ENCODE results near the gene NEB.

The NEB gene

DNA sequence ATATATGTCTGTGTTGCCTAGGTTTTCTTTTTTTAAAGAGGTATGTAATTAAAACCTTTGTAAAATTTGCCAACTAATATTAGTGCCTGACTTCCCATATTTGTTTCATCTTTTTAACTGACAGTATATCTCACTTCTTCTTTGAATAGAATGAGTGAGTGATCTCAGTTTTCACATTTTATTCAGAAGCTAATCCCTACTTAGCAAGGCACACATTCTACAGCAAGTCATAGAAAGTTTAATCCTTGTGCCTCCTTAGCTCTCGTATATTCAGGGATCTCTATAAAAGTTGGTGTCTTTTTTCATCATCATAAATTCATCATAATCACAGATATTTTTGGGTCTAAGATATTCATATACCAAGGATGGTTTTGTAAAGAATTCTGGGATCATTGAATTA lies 258.0 kb downstream of the NEB start:
- Histone ChIP-seq H3K4me3 (ENCODE audit: low read depth, low read length) (no peak overlapping the region), H3K4me1 (no peaks in the 10 kb centered on the region), H3K36me3 (ENCODE audit: control insufficient read depth, insufficient read depth, low read length) (no peaks in the 10 kb centered on the region), H3K79me2 (no peaks in the 10 kb centered on the region), H2AFZ (no peak overlapping the region), H3K27me3 (ENCODE audit: control insufficient read depth, insufficient read depth, low read length) (no peaks in the 10 kb centered on the region), H3K4me2 (ENCODE audit: low read length) (no peak overlapping the region), H3K27ac (no peak overlapping the region), H3K9me3 (ENCODE audit: control insufficient read depth, low read length) (no peaks in the 10 kb centered on the region), H3K9ac (no peak overlapping the region)
- TF ChIP-seq, protein P1, sequence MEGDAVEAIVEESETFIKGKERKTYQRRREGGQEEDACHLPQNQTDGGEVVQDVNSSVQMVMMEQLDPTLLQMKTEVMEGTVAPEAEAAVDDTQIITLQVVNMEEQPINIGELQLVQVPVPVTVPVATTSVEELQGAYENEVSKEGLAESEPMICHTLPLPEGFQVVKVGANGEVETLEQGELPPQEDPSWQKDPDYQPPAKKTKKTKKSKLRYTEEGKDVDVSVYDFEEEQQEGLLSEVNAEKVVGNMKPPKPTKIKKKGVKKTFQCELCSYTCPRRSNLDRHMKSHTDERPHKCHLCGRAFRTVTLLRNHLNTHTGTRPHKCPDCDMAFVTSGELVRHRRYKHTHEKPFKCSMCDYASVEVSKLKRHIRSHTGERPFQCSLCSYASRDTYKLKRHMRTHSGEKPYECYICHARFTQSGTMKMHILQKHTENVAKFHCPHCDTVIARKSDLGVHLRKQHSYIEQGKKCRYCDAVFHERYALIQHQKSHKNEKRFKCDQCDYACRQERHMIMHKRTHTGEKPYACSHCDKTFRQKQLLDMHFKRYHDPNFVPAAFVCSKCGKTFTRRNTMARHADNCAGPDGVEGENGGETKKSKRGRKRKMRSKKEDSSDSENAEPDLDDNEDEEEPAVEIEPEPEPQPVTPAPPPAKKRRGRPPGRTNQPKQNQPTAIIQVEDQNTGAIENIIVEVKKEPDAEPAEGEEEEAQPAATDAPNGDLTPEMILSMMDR (IDR thresholded peaks at IDR 0.05) = no peak

DNA sequence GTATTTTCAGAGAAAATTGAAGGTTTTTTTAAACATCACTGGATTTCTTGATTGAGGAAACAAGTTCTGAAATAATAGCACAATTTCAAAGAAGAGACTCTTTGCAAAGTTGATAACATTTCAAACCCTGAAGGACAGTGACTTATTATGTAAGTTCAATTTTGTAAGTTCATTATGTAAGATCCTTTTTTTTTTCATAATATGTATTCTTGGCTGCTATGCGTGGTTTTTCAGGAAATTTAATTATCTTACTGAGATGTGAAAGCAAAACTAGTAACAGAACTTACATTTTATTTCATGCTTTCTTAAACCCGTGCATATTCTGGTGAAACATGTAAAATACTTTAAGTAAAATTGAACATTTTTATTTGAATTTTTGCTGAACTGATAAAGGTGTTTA lies 259.2 kb downstream of the NEB start:
- H2AFZ ChIP-seq = no peak overlapping the region
- H3K27ac ChIP-seq = no peak overlapping the region
- no peaks in the 10 kb centered on the region for H3K27me3 ChIP-seq (ENCODE audit: control insufficient read depth, insufficient read depth, low read length)
- no peaks in the 10 kb centered on the region for H3K79me2 ChIP-seq
- H3K9me3 ChIP-seq (ENCODE audit: control insufficient read depth, low read length) = no peaks in the 10 kb centered on the region
- no peak overlapping the region for H3K4me2 ChIP-seq (ENCODE audit: low read length)
- H3K9ac ChIP-seq = no peak overlapping the region
- H3K4me3 ChIP-seq (ENCODE audit: low read depth, low read length) = no peak overlapping the region
- TF ChIP-seq, protein P1 (IDR thresholded peaks at IDR 0.05) = no peak
- no peaks in the 10 kb centered on the region for H3K4me1 ChIP-seq
- H3K36me3 ChIP-seq (ENCODE audit: control insufficient read depth, insufficient read depth, low read length) = no peaks in the 10 kb centered on the region

- no peak overlapping the region for H3K4me3 ChIP-seq (ENCODE audit: low read depth, low read length)
- no peaks in the 10 kb centered on the region for H3K9me3 ChIP-seq (ENCODE audit: control insufficient read depth, low read length)
- H3K36me3 ChIP-seq (ENCODE audit: control insufficient read depth, insufficient read depth, low read length) = no peaks in the 10 kb centered on the region
- no peak overlapping the region for H3K27ac ChIP-seq
- no peak overlapping the region for H3K4me2 ChIP-seq (ENCODE audit: low read length)
- no peaks in the 10 kb centered on the region for H3K79me2 ChIP-seq
- no peak overlapping the region for H2AFZ ChIP-seq
- no peaks in the 10 kb centered on the region for H3K4me1 ChIP-seq
- no peaks in the 10 kb centered on the region for H3K27me3 ChIP-seq (ENCODE audit: control insufficient read depth, insufficient read depth, low read length)
- TF ChIP-seq, protein P1 (IDR thresholded peaks at IDR 0.05) = no peak
- H3K9ac ChIP-seq = no peak overlapping the region
Observed at GRCh38 chr2:151472966-151473365, 261.3 kb downstream of the NEB start.

- no peak overlapping the region for H3K9ac ChIP-seq
- no peaks in the 10 kb centered on the region for H3K27me3 ChIP-seq (ENCODE audit: control insufficient read depth, insufficient read depth, low read length)
- H3K4me2 ChIP-seq (ENCODE audit: low read length) = no peak overlapping the region
- no peaks in the 10 kb centered on the region for H3K36me3 ChIP-seq (ENCODE audit: control insufficient read depth, insufficient read depth, low read length)
- H3K27ac ChIP-seq = no peak overlapping the region
- H3K4me1 ChIP-seq = no peaks in the 10 kb centered on the region
- TF ChIP-seq, protein P1 (IDR thresholded peaks at IDR 0.05) = no peak
- no peak overlapping the region for H2AFZ ChIP-seq
- H3K4me3 ChIP-seq (ENCODE audit: low read depth, low read length) = no peak overlapping the region
- H3K9me3 ChIP-seq (ENCODE audit: control insufficient read depth, low read length) = no peaks in the 10 kb centered on the region
- H3K79me2 ChIP-seq = no peaks in the 10 kb centered on the region
Observed at GRCh38 chr2:151470556-151470955, 263.7 kb downstream of the NEB start.

GRCh38 chr2:151465771-151466170 lies 268.5 kb downstream of the NEB start:
- H3K27ac ChIP-seq = no peak overlapping the region
- no peaks in the 10 kb centered on the region for H3K4me1 ChIP-seq
- no peaks in the 10 kb centered on the region for H3K79me2 ChIP-seq
- no peaks in the 10 kb centered on the region for H3K36me3 ChIP-seq (ENCODE audit: control insufficient read depth, insufficient read depth, low read length)
- no peak overlapping the region for H2AFZ ChIP-seq
- H3K9me3 ChIP-seq (ENCODE audit: control insufficient read depth, low read length) = no peaks in the 10 kb centered on the region
- TF ChIP-seq, protein P1 (IDR thresholded peaks at IDR 0.05) = no peak
- no peak overlapping the region for H3K4me2 ChIP-seq (ENCODE audit: low read length)
- H3K27me3 ChIP-seq (ENCODE audit: control insufficient read depth, insufficient read depth, low read length) = no peaks in the 10 kb centered on the region
- H3K9ac ChIP-seq = no peak overlapping the region
- H3K4me3 ChIP-seq (ENCODE audit: low read depth, low read length) = no peak overlapping the region

Measured in parathyroid adenoma (tissue), 2 donors.